Measurements from ENCODE around the gene FIG4.
"Not testable (repeated sequence)": the region's sequence is repeated elsewhere in the genome, so short reads cannot be mapped to it uniquely, and the experiment has no call there.

The FIG4 gene

DNA sequence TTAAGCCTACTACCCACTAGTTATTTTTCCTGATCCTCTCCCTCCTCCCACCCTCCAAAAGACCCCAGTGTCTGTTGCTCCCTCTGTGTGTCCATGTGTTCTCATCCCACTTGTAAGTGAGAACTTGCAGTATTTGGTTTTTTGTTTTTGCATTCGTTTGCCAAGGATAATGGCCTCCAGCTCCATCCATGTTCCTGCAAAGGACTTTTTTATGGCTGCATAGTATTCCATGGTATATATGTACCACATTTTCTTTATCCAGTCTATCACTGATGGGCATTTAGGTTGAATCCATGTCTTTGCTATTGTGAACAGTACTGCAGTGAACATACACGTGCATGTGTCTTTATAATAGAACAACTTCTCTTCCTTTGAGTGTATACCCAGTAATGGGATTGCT is 17.0 kb downstream of the FIG4 start:
- H4K91ac ChIP-seq (ENCODE audit: low read depth, low read length); H2BK12ac ChIP-seq (ENCODE audit: low read length); H3K4me3 ChIP-seq (ENCODE audit: low read depth, low read length); H3K27me3 ChIP-seq (ENCODE audit: insufficient read depth, low read length); H2BK5ac ChIP-seq (ENCODE audit: low read depth, low read length, poor library complexity); H3K79me2 ChIP-seq (ENCODE audit: control insufficient read depth, insufficient read depth, low read length, poor library complexity); H3K9me3 ChIP-seq (ENCODE audit: insufficient read depth, low read depth, low read length); H3K9ac ChIP-seq (ENCODE audit: low read length); H4K12ac ChIP-seq (ENCODE audit: low read depth, low read length); H2BK120ac ChIP-seq (ENCODE audit: insufficient read depth, low read length, poor library complexity); H4K8ac ChIP-seq (ENCODE audit: low read depth, low read length); H3K18ac ChIP-seq (ENCODE audit: low read length); H3K79me1 ChIP-seq (ENCODE audit: low read length); H3K27ac ChIP-seq (ENCODE audit: low read depth, low read length); H3K23ac ChIP-seq (ENCODE audit: low read length); H2AK5ac ChIP-seq (ENCODE audit: low read length); H3K4ac ChIP-seq (ENCODE audit: low read depth, low read length); H3K36me3 ChIP-seq (ENCODE audit: control insufficient read depth in 1 of 2, insufficient read depth in 2 of 2, low read length in 2 of 2); H3K4me1 ChIP-seq (ENCODE audit: control insufficient read depth in 1 of 2, insufficient read depth in 2 of 2, low read length in 2 of 2); H2AFZ ChIP-seq (ENCODE audit: insufficient read depth, low read length, poor library complexity); H3K14ac ChIP-seq (ENCODE audit: low read length); DNase-seq; H3K4me2 ChIP-seq (ENCODE audit: low read length): not testable (repeated sequence)
- WGBS (ENCODE audit: extremely low coverage, insufficient coverage, insufficient read length) = no CpG with 5 or more reads among the region's 2 CpGs

DNA sequence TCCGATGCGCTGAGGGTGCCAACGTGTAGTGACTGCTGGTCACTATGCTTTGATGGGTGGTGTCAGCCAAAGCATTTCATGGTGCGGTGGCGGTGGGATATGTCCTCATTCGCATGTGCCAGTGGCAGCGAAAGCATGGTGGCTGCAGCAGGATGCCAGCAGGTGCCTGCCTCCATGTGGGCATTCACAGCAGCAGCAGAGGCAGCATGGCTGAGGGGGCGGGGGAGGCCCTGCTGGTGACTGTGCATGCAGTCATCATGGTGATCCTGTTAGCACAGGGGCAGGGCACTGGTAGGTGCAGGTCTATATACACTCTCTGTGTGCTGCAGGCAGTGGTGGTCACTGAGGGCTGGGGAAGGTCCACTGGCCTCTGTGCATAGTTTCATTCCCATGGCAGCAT is 22.0 kb downstream of the FIG4 start:
- Histone ChIP-seq H3K4me2 (ENCODE audit: low read length) (no peak overlapping the region), H3K4ac (ENCODE audit: low read depth, low read length) (no peak overlapping the region), H3K9me3 (ENCODE audit: insufficient read depth, low read depth, low read length) (peaks cover 4% of the 10 kb centered on the region), H2AFZ (ENCODE audit: insufficient read depth, low read length, poor library complexity) (no peak overlapping the region), H3K4me3 (ENCODE audit: low read depth, low read length) (peak overlapping the region; percentile 59), H2AK5ac (ENCODE audit: low read length) (no peak overlapping the region), H2BK12ac (ENCODE audit: low read length) (no peak overlapping the region), H3K14ac (ENCODE audit: low read length) (no peak overlapping the region), H3K18ac (ENCODE audit: low read length) (no peak overlapping the region), H4K91ac (ENCODE audit: low read depth, low read length) (no peak overlapping the region), H4K8ac (ENCODE audit: low read depth, low read length) (no peak overlapping the region), H3K23ac (ENCODE audit: low read length) (no peak overlapping the region), H3K27me3 (ENCODE audit: insufficient read depth, low read length) (no peaks in the 10 kb centered on the region), H3K79me1 (ENCODE audit: low read length) (no peaks in the 10 kb centered on the region), H3K9ac (ENCODE audit: low read length) (no peak overlapping the region), H3K4me1 (ENCODE audit: control insufficient read depth in 1 of 2, insufficient read depth in 2 of 2, low read length in 2 of 2) (no peaks in the 10 kb centered on the region), H4K12ac (ENCODE audit: low read depth, low read length) (no peak overlapping the region), H3K27ac (ENCODE audit: low read depth, low read length) (no peak overlapping the region), H2BK120ac (ENCODE audit: insufficient read depth, low read length, poor library complexity) (no peak overlapping the region), H3K79me2 (ENCODE audit: control insufficient read depth, insufficient read depth, low read length, poor library complexity) (no peaks in the 10 kb centered on the region), H2BK5ac (ENCODE audit: low read depth, low read length, poor library complexity) (no peak overlapping the region), H3K36me3 (ENCODE audit: control insufficient read depth in 1 of 2, insufficient read depth in 2 of 2, low read length in 2 of 2) (no peaks in the 10 kb centered on the region)
- DNase-seq = no peak
- WGBS (ENCODE audit: extremely low coverage, insufficient coverage, insufficient read length) = no CpG with 5 or more reads among the region's 8 CpGs

- no CpG with 5 or more reads among the region's 3 CpGs for WGBS (ENCODE audit: extremely low coverage, insufficient coverage, insufficient read length)
- Histone ChIP-seq H3K23ac (ENCODE audit: low read length) (no peak overlapping the region), H3K79me1 (ENCODE audit: low read length) (no peaks in the 10 kb centered on the region), H2BK5ac (ENCODE audit: low read depth, low read length, poor library complexity) (no peak overlapping the region), H2BK12ac (ENCODE audit: low read length) (no peak overlapping the region), H3K9me3 (ENCODE audit: insufficient read depth, low read depth, low read length) (peaks cover 4% of the 10 kb centered on the region), H3K18ac (ENCODE audit: low read length) (no peak overlapping the region), H3K14ac (ENCODE audit: low read length) (no peak overlapping the region), H2AFZ (ENCODE audit: insufficient read depth, low read length, poor library complexity) (no peak overlapping the region), H3K27ac (ENCODE audit: low read depth, low read length) (no peak overlapping the region), H3K27me3 (ENCODE audit: insufficient read depth, low read length) (no peaks in the 10 kb centered on the region), H4K91ac (ENCODE audit: low read depth, low read length) (no peak overlapping the region), H3K9ac (ENCODE audit: low read length) (no peak overlapping the region), H3K4me3 (ENCODE audit: low read depth, low read length) (no peak overlapping the region), H3K36me3 (ENCODE audit: control insufficient read depth in 1 of 2, insufficient read depth in 2 of 2, low read length in 2 of 2) (no peaks in the 10 kb centered on the region), H4K12ac (ENCODE audit: low read depth, low read length) (no peak overlapping the region), H3K79me2 (ENCODE audit: control insufficient read depth, insufficient read depth, low read length, poor library complexity) (no peaks in the 10 kb centered on the region), H2BK120ac (ENCODE audit: insufficient read depth, low read length, poor library complexity) (no peak overlapping the region), H3K4me2 (ENCODE audit: low read length) (no peak overlapping the region), H3K4me1 (ENCODE audit: control insufficient read depth in 1 of 2, insufficient read depth in 2 of 2, low read length in 2 of 2) (no peaks in the 10 kb centered on the region), H4K8ac (ENCODE audit: low read depth, low read length) (no peak overlapping the region), H2AK5ac (ENCODE audit: low read length) (no peak overlapping the region), H3K4ac (ENCODE audit: low read depth, low read length) (no peak overlapping the region)
- no peak for DNase-seq
Measured at GRCh38 chr6:109714166-109714565, 23.1 kb downstream of the FIG4 start.

DNA sequence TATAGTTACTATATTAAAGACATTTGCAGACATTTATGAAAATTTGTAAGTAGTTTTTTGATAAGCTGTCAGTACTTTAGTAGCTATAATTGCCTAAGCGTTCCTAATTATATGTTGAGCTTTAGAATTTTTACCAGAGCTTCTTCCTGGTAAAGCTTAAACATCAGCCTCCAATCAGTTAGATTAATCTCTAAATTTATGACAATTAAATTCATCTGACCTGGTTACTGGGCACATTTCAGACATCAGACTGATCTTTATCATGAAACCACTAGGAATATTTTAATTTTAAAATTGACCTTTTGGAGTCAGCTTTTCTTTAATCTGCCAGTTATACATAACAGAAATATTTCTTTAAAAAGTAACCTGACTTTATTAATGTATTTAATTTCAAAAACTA is 23.5 kb downstream of the FIG4 start:
- H4K8ac ChIP-seq (ENCODE audit: low read depth, low read length) = no peak overlapping the region
- no peak overlapping the region for H4K91ac ChIP-seq (ENCODE audit: low read depth, low read length)
- H3K9ac ChIP-seq (ENCODE audit: low read length) = no peak overlapping the region
- no peaks in the 10 kb centered on the region for H3K36me3 ChIP-seq (ENCODE audit: control insufficient read depth in 1 of 2, insufficient read depth in 2 of 2, low read length in 2 of 2)
- H3K4me2 ChIP-seq (ENCODE audit: low read length) = no peak overlapping the region
- H3K18ac ChIP-seq (ENCODE audit: low read length) = no peak overlapping the region
- H2BK5ac ChIP-seq (ENCODE audit: low read depth, low read length, poor library complexity) = no peak overlapping the region
- no peak overlapping the region for H4K12ac ChIP-seq (ENCODE audit: low read depth, low read length)
- no peak overlapping the region for H3K4me3 ChIP-seq (ENCODE audit: low read depth, low read length)
- no peaks in the 10 kb centered on the region for H3K27me3 ChIP-seq (ENCODE audit: insufficient read depth, low read length)
- H2BK120ac ChIP-seq (ENCODE audit: insufficient read depth, low read length, poor library complexity) = no peak overlapping the region
- no peak overlapping the region for H2AK5ac ChIP-seq (ENCODE audit: low read length)
- no peaks in the 10 kb centered on the region for H3K4me1 ChIP-seq (ENCODE audit: control insufficient read depth in 1 of 2, insufficient read depth in 2 of 2, low read length in 2 of 2)
- no peaks in the 10 kb centered on the region for H3K79me1 ChIP-seq (ENCODE audit: low read length)
- H3K79me2 ChIP-seq (ENCODE audit: control insufficient read depth, insufficient read depth, low read length, poor library complexity) = no peaks in the 10 kb centered on the region
- H3K4ac ChIP-seq (ENCODE audit: low read depth, low read length) = no peak overlapping the region
- no peak for DNase-seq
- H3K27ac ChIP-seq (ENCODE audit: low read depth, low read length) = no peak overlapping the region
- no peak overlapping the region for H3K14ac ChIP-seq (ENCODE audit: low read length)
- H2AFZ ChIP-seq (ENCODE audit: insufficient read depth, low read length, poor library complexity) = no peak overlapping the region
- WGBS (ENCODE audit: extremely low coverage, insufficient coverage, insufficient read length) = no CpG with 5 or more reads among the region's 1 CpG
- H3K9me3 ChIP-seq (ENCODE audit: insufficient read depth, low read depth, low read length) = peaks cover 4% of the 10 kb centered on the region
- no peak overlapping the region for H3K23ac ChIP-seq (ENCODE audit: low read length)
- no peak overlapping the region for H2BK12ac ChIP-seq (ENCODE audit: low read length)
